Measurements from ENCODE around the gene PTH2R. TPM values are rescaled to one million over a fixed set of nuclear protein-coding genes. Genes with fewer than 3 reads are reported as not detected.

The PTH2R gene
- total and polyA plus RNA-seq, 2 experiments from 2014 or later, result not detected

- no peak overlapping the region for H3K27ac ChIP-seq
- in situ Hi-C loops (cut with MboI), result loop anchor here (25.0 kb wide), 2 partner anchors 896 to 1546 kb away; no protein-coding TSS in a partner anchor
- no peaks in the 10 kb centered on the region for H3K79me2 ChIP-seq (ENCODE audit: insufficient read depth)
Measured at GRCh38 chr2:208415897-208416296, 9.3 kb downstream of the PTH2R start.

GRCh38 chr2:208426412-208427045 is 19.9 kb downstream of the PTH2R start:
- no peaks in the 10 kb centered on the region for H4K20me1 ChIP-seq (ENCODE audit: insufficient read depth)
- H3K4me3 ChIP-seq, result no peak overlapping the region
- no peak for TF ChIP-seq EZH2 (IDR thresholded peaks at IDR 0.05; ENCODE audit: insufficient read depth, poor library complexity, severe bottlenecking)
- no peak for TF ChIP-seq EZH2phosphoT487 (IDR thresholded peaks at IDR 0.05; ENCODE audit: insufficient read depth, low read depth)
- no peaks in the 10 kb centered on the region for H3K9me2 ChIP-seq (ENCODE audit: insufficient read depth)
- H3K79me2 ChIP-seq (ENCODE audit: insufficient read depth), result no peaks in the 10 kb centered on the region
- H3F3A ChIP-seq (ENCODE audit: insufficient read depth), result no peaks in the 10 kb centered on the region
- no peak overlapping the region for H3K4me2 ChIP-seq (ENCODE audit: unreplicated experiment)
- peaks cover 6% of the 10 kb centered on the region for H3K9me3 ChIP-seq (ENCODE audit: low read depth)
- no peaks in the 10 kb centered on the region for H3K27me3 ChIP-seq (replicated peaks; ENCODE audit: insufficient read depth)
- no peaks in the 10 kb centered on the region for H3K36me3 ChIP-seq (ENCODE audit: low read depth)
- DNase-seq, result no peak
- no peaks in the 10 kb centered on the region for H3K4me1 ChIP-seq (ENCODE audit: insufficient read depth)
- no peak overlapping the region for H3K27ac ChIP-seq
- no peak overlapping the region for H2AFZ ChIP-seq
- in situ Hi-C loops (cut with MboI), result no loop called here
- 21 to 31% methylated on average over 5 of the region's 5 CpGs for WGBS, 2 experiments (ENCODE audit: low coverage in 1 of 2, low lambda C conversion rate in 2 of 2, missing lambda C conversion rate in 2 of 2)
- no peak overlapping the region for H3K9ac ChIP-seq

More at GRCh38 chr2:208415897-208416296, 9.3 kb downstream of the PTH2R start:
- Histone ChIP-seq H3K9me2 (ENCODE audit: insufficient read depth) (no peaks in the 10 kb centered on the region), H3F3A (ENCODE audit: insufficient read depth) (no peaks in the 10 kb centered on the region), H4K20me1 (ENCODE audit: insufficient read depth) (no peaks in the 10 kb centered on the region), H2AFZ (no peak overlapping the region), H3K4me2 (ENCODE audit: unreplicated experiment) (no peak overlapping the region), H3K4me3 (no peak overlapping the region), H3K27me3 (replicated peaks; ENCODE audit: insufficient read depth) (no peaks in the 10 kb centered on the region; the same call in 1 of the 2 replicates), H3K36me3 (ENCODE audit: low read depth) (no peaks in the 10 kb centered on the region), H3K9ac (no peak overlapping the region), H3K9me3 (ENCODE audit: low read depth) (no peaks in the 10 kb centered on the region), H3K4me1 (ENCODE audit: insufficient read depth) (no peaks in the 10 kb centered on the region)
- no peak for DNase-seq
- 28 to 41% methylated on average over 2 of the region's 2 CpGs for WGBS, 2 experiments (ENCODE audit: low coverage in 1 of 2, low lambda C conversion rate in 2 of 2, missing lambda C conversion rate in 2 of 2)
- TF ChIP-seq EZH2phosphoT487 (IDR thresholded peaks at IDR 0.05; ENCODE audit: insufficient read depth, low read depth) (no peak), EZH2 (IDR thresholded peaks at IDR 0.05; ENCODE audit: insufficient read depth, poor library complexity, severe bottlenecking) (no peak)

- Histone ChIP-seq H3K9ac (no peak overlapping the region), H3K4me1 (ENCODE audit: insufficient read depth) (no peaks in the 10 kb centered on the region), H3K4me3 (no peak overlapping the region), H3K9me3 (ENCODE audit: low read depth) (no peaks in the 10 kb centered on the region), H3K27ac (no peak overlapping the region), H3K4me2 (ENCODE audit: unreplicated experiment) (no peak overlapping the region), H4K20me1 (ENCODE audit: insufficient read depth) (no peaks in the 10 kb centered on the region), H3K79me2 (ENCODE audit: insufficient read depth) (no peaks in the 10 kb centered on the region), H3F3A (ENCODE audit: insufficient read depth) (no peaks in the 10 kb centered on the region), H3K9me2 (ENCODE audit: insufficient read depth) (no peaks in the 10 kb centered on the region), H3K27me3 (replicated peaks; ENCODE audit: insufficient read depth) (0 out of 2 replicates have a peak, but pooled peaks cover 3% of the 10 kb centered on the region), H2AFZ (no peak overlapping the region), H3K36me3 (ENCODE audit: low read depth) (no peaks in the 10 kb centered on the region)
- in situ Hi-C loops (cut with MboI), result no loop called here
- WGBS, 2 experiments (ENCODE audit: low coverage in 1 of 2, low lambda C conversion rate in 2 of 2, missing lambda C conversion rate in 2 of 2), result 16% methylated on average over 3 of the region's 3 CpGs
- no peak for DNase-seq
- no peak for TF ChIP-seq EZH2 (IDR thresholded peaks at IDR 0.05; ENCODE audit: insufficient read depth, poor library complexity, severe bottlenecking)
- no peak for TF ChIP-seq EZH2phosphoT487 (IDR thresholded peaks at IDR 0.05; ENCODE audit: insufficient read depth, low read depth)
Measured at GRCh38 chr2:208437755-208438154, 31.2 kb downstream of the PTH2R start.

GRCh38 chr2:208440716-208441115 is 34.1 kb downstream of the PTH2R start:
- Histone ChIP-seq H3K79me2 (ENCODE audit: insufficient read depth) (no peaks in the 10 kb centered on the region), H3K4me2 (ENCODE audit: unreplicated experiment) (no peak overlapping the region), H4K20me1 (ENCODE audit: insufficient read depth) (no peaks in the 10 kb centered on the region), H3K27me3 (replicated peaks; ENCODE audit: insufficient read depth) (0 out of 2 replicates have a peak, but pooled peaks cover 3% of the 10 kb centered on the region), H3K9ac (no peak overlapping the region), H3K36me3 (ENCODE audit: low read depth) (no peaks in the 10 kb centered on the region), H3K9me3 (ENCODE audit: low read depth) (no peaks in the 10 kb centered on the region), H3K4me1 (ENCODE audit: insufficient read depth) (no peaks in the 10 kb centered on the region), H3K9me2 (ENCODE audit: insufficient read depth) (no peaks in the 10 kb centered on the region), H2AFZ (no peak overlapping the region), H3K4me3 (no peak overlapping the region), H3K27ac (no peak overlapping the region), H3F3A (ENCODE audit: insufficient read depth) (no peaks in the 10 kb centered on the region)
- WGBS, 2 experiments (ENCODE audit: low coverage in 1 of 2, low lambda C conversion rate in 2 of 2, missing lambda C conversion rate in 2 of 2), result 31 to 51% methylated on average over 2 of the region's 2 CpGs
- no peak for TF ChIP-seq EZH2 (IDR thresholded peaks at IDR 0.05; ENCODE audit: insufficient read depth, poor library complexity, severe bottlenecking)
- TF ChIP-seq EZH2phosphoT487 (IDR thresholded peaks at IDR 0.05; ENCODE audit: insufficient read depth, low read depth), result no peak
- in situ Hi-C loops (cut with MboI), result no loop called here
- DNase-seq, result no peak
